Activated CD8-positive, alpha-beta memory T cell treated with anti-CD3 and anti-CD28 coated beads, Interleukin-2, amount 50 U/mL, for 24 hours (primary cell): ENCODE results near the gene CCDC43.
"Not testable (repeated sequence)": the region's sequence is repeated elsewhere in the genome, so short reads cannot be mapped to it uniquely, and the experiment has no call there.

Experiments
- DNase-seq: peaks from one replicate; pipeline ENCODE4 v3.0.0-alpha.2; 2020; ENCODE audit errors: extremely low read depth

The CCDC43 gene

DNA sequence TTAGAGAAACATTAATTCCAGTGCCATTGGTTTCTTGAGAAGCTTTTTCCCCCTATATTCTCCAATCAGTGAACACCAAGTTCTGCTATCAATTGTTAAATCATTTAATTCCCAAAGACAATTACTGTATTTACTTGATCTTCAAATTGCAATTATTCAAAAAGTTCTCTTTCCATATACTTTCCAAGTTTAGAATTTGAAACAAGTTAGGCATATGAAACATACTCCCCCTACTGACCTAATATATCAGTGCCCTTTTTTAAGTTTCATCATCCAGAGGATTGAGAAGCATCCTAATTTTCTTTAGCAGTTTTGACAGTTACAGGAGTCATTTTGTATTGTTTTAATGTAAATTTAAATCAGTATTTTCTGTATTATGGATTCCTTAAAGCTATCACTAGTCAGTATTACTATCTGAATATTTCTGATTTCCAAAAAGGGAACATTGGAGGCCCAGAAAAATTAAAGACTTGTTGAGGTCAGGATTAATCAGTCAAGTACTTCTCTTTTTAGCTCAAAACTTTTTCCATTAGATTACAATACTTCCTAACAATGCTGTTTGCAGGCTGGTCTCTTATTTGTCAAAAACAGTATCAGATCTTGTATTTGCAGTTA is 17.0 kb downstream of the CCDC43 start:
- DNase-seq, result no peak

DNA sequence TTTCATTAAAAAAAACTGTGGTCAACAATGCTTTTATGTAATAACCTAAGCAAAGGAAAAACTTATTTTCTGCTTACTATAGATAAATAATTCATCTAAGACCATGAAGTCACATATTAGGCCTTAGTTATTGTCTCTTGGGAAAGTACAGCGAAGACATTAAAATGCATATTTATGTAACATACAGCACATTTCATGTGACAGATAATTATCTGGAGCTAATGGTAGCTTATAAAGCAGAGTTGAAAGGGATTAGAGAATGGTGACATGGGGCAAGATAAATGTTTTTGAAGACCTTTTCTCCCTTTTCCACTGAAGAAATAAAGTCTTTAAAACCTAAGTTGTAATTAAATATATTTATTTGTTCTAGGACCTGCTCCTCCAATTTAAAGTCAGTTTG is 23.6 kb downstream of the CCDC43 start:
- DNase-seq, result no peak

DNA sequence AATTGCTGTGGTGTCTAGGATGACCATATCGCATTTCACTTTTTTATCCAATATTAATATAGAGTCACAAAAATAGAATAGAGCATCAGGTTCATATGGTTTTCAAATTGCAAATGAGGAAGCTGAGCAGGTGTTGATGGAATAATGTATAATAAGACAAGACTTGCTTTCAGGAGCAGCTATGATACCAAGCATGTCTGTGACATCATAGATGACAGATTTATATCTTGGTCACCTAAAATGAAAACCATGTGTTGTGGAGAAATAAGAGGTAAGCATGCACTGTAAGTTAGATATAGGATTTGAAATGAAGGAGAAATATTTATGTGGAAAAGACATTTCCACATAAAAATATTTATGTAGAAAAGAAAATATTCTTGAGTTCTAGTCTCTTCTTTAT is 24.7 kb downstream of the CCDC43 start:
- no peak for DNase-seq

DNA sequence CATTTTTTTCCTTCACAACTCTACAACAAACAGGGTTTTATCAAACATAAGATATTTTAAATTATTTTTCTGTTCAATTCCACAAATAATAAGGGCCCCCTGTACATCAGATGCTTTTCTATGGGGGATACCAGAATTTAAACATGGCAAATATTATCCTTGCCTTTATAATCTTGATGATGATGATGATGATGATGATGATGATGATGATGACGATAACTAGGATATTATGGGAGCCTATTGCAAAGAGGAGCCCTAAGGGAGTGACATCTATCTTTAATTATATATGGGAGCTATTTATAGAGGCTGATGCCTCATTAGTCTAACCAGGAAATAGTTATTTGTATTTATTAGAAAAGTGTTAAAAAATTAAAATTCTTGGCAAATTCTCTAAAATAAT is 26.5 kb downstream of the CCDC43 start:
- DNase-seq, result no peak

DNA sequence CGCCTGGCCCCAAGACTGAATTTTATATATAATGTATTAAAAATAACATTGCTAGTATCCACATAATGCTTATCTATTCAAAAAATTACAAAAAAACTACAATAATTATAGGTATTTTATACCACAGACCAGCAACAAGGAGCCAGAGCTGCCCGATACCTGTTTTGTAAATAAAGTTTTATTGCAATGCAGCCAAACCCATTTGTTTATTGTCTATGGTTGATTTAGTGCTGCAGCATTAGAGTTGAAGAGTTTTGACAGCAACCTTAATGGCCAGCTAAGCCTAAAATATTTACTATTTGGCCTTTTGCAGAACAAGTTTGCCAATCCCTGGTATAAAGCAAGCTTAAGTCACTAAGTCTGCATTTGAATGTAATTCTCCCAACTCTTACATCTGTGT is 27.7 kb downstream of the CCDC43 start:
- DNase-seq, result no peak

DNA sequence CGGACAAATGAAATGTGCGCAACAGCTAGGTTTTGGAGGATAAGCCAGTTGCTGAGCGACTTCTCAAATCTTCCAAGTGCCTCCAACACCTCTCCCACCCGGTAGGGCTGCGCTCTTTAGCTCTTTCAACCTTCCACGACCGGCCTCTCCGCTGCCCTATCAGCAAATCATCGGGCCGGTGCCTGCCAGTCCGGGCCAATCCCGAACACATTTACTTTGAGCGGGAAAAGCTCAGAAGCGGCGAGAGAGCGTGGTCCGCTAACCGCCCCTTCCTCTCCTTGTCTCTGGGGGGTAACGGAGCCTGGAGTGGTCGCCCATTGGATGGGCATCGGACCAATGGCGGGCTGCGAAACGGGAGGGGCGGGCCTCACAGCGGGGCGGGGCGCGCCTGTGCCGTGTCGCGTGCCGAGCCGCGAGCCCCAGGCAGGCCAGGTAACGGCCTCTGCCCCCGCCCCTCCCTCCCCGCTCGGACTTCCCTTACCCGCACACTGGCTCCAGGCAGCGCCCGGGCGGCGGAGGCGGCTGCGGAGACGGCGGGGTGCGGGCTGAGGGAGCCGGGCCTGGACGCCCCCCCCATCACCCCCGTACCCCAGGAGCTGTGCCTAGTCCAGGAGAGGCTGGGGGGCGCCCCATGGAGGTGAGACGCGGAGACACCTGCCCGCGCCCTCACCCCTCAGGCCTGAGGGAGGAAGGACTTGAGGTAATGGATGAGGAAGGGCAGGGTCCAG is 33.4 kb downstream of the CCDC43 start, which contains the start of gene MEIOC:
Gene MEIOC, plus strand, starts transcription at position 486 of the 728 bp plus-strand sequence. Its CDS starts 146 bp downstream, at position 632.
- peak; percentile 2 for DNase-seq

DNA sequence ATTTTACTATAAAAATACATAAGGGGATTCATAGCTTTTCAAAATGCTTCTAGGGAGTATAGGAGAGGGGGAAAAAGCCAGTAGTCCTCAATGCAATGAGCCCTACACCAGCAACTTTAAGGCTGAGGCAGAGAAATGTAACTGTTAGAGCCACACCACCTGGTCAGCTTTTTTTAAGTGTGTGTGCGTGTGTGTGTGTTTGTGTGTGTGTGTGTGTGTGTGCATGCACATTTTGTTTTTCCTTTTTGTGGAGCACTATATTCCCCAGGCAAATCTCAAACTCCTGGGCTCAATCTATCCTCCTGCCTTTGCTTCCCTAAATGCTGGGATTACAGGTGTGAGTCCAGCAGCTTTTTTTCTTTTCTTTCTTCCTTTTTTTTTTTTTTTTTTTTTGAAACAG is 35.6 kb downstream of the CCDC43 start:
- no peak for DNase-seq

DNA sequence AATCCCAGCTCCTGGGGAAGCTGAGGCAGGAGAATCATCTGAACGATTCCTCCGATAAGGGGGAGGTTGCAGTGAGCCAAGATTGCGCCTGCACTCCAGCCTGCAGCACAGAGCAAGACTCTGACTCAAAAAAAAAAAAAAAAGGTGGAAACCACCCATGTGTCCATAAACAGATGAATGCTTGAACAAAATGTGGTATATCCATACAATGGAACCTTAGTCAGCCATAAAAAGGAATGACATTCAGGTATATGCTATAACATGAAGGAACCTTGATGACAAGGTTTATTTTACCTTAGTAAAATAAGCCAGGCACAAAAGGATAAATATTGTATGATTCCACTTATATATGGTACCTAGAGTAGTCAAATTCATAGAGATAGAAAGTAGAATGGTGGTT is 36.2 kb downstream of the CCDC43 start:
- DNase-seq, result no peak

DNA sequence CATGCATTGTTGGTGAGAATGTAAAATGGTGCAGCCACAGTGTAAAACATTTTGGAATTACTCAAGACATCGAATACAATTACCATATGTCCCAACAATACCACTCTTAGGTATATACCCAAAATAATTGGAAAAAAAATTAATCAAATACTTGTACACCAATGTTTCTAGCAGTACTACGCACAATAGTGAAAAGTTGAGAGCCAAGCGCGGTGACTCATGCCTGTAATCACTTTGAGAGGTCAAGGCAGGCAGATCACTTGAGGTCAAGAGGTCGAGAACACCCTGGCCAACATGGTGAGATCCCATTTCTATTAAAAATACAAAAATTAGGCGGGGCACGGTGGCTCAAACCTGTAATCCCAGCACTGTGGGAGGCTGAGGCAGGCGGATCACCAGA is 36.8 kb downstream of the CCDC43 start:
- DNase-seq, result no peak

DNA sequence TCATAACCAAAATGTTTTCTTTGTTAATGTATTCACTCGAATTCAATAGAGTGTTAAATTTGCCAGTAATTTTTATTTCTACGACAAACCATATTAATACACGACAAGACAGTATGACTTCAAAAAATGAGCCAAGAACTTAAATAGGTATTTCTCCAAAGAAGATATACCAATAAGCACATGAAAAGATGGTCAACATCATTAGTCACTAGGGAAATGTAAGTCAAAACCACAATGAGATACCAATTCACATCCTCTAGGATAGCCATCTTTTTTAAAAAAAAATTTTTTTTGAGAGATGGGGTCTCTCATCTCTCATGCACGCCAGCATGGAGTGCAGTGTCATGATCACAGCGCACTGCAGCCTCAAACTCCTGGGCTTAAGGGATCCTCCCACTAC is 38.3 kb downstream of the CCDC43 start:
- DNase-seq, result no peak

DNA sequence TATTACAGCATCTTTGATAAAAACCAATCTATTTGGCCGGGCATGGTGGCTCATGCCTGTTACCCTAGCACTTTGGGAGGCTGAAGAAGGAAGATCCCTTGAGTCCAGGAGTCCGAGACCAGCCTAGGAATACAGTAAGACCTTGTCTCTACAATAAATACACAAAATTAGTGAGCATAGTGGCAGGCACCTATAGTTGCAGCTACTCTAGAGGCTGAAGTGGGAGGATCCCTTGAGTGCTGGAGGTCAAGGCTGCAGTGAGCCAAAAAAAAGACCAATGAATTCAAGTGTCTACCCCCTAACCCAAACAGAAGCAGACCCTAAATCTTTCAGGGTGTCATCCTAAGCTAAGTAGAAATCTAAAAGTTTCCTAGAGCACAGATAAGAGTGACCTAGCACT is 40.6 kb downstream of the CCDC43 start:
- no peak for DNase-seq

DNA sequence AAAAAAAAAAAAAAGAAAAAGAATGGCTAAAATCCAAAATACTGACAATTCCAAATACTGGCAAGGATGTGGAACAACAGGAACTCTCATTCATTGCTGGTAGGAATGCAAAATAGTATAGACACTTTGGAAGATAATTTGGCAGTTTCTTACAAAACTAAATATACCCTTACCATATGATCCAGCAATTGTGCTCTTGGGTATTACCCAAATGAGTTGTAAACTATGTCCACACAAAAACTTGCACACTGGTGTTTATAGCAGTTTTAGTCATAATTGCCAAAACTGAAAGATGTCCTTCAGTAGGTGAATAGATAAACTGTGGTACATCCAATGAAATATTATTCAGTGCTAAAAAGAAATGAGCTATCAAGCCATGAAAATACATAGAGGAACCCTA is 41.8 kb downstream of the CCDC43 start:
- no peak for DNase-seq

DNA sequence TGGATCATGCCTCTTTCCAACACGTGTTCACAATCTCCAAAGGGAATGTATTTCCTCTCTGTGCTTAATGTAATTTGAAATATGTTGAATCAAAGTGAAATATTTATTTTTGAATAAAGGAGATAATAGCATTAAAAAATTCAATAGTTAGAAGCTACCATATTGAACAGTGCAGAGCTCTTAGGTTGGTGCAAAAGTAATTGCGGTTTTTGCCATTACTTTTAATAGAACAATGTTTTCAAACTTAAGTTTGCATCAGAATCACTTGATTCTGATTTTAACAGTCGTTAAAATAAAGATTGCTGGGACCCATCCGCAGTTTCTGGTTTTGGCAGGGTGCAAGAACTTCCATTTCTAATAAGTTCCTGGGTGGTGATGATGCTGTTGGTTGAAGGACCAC is 43.3 kb downstream of the CCDC43 start:
- no peak for DNase-seq

DNA sequence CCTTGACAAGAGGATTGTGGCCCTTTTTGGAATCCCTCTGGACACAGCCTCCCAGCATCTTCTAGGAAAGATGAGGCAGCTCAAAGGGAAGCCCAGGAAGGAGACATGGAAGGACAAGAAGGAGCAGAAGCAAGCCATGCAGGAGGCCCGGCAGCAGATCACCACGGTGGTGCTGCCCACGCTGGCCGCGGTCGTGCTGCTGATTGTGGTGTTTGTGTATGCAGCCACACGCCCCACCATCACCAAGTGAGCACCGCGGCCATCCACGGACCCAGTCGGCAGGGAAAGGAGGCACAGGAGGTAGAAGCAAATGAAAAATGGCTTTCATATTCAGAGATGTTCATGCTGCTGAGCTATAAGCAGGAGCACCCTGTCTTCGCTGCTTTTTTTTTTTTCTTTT is 44.2 kb downstream of the CCDC43 start:
- DNase-seq, result no peak

DNA sequence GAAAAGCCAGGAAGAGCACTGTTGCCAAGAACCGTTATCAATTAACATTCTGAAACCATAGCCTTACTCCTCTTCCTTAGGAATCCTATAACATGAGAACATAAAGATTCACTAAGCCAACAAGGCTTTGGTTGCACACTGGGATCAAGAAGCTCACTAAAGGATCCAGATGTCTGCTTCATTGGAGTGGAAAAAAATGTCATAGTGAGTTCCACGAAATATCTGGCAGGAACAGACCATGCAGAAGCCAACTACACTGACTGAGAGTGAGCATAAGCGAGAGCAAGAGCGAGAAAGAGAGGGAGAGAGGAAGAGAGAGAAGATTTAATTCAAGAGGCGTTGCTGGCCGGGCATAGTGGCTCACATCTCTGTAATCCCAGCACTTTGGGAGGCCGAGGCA is 46.7 kb downstream of the CCDC43 start:
- DNase-seq, result no peak

DNA sequence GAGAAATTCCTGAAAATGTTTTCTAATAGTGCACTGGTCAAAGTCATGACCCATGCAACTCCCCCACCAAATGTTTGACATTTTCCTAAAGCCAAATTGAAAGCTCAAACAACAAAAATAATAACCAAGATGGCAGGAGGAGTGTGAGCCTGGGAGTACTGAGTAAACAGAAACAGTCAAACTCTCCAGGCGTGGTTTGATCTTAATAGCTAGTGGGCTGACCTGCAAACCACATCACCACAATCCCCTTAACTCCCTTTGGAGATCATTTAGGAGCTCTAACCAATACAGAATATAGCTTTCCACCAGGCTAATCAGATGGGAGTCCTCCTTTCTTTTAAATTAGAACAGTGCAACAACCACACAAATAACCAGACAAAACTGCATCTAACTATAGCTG is 52.5 kb downstream of the CCDC43 start:
- no peak for DNase-seq

DNA sequence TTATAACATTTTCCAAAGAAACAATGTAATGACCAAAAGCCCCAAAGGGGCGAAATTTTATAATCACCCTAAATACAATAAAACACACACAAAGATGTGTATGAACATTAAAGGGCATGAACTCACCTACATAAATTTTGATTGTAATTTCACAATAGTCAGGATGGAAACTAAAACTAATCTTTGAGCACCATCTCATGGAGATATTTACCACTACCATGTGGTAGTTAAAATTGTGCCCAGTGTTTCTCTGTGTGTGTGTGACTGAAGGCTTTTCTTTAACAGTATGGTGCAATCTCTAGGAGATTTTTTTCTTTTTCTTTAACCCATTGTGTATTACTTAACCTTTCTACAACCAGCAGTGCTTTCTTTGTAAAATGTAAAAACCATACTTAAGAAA is 53.0 kb downstream of the CCDC43 start:
- no peak for DNase-seq

DNA sequence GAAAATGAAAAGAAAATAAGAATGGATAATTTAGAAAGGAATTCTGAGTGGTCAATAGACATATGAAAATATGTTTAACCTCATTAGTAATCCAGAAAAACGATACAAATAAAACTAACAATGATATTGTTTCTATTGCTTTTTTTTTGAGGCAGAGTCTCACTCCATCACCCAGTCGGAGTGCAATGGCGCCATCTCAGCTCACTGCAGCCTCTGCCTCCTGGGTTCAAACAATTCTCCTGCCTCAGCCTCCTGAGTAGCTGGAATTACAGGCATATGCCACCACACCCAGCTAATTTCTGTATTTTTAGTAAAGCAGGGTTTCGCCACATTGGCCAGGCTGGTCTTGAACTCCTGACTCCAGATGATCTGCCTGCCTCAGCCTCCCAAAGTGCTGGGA is 55.2 kb downstream of the CCDC43 start:
- DNase-seq, result not testable (repeated sequence)

DNA sequence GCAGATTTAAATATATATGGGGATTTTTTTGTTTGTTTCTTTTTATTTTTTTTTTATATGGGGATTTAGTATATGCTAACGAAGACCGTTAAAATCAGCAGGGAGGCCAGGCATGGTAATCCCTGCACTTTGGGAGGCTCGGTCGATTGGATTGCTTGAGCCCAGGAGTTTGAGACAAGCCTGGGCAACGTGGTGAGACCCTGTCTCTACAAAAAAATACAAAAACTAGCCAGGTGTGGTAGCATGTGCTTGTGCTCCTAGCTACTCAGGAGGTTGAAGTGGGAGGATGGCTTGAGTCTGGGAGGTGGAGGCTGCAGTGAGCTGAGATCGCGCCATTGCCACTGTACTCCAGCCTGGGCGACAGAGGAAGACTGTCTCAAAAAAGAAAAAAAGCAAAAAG is 55.6 kb downstream of the CCDC43 start:
- no peak for DNase-seq

DNA sequence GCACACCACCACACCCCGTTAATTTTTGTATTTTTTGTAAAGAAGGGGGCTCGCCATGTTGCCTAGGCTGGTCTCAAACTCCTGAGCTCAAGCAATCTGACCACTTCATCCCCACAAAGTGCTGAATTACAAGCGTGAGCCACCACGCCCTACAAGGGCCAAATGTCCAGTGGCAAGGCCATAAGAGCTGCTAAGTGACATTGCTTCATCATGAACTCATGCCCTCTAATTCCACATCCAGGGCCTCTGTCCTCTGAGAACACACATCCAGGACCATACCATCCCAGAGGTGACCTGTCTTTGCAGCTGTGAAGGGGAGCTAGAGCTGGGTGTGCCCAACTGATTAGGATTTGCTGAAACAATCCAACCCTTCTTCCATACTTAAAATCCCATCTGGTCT is 58.9 kb downstream of the CCDC43 start:
- DNase-seq, result no peak

DNA sequence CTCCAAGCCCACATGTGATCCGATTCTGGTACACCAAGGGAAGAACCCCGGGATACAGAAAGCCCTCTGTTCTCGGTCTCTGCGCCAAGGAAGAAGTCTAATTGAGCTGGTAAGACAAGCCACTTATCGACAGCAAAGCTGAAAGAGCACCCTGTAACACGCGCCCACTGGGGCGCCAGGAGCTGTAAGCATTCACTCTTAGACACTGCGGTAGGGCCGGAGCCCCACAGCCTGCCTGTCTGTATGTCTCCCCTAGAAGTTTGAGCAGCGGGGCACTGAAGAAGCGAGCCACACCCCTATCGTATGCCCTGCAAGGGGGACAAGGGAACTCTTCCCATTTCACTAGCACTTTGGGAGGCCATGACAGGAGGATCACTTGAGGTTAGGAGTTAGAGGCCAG is 60.3 kb downstream of the CCDC43 start:
- DNase-seq, result no peak

DNA sequence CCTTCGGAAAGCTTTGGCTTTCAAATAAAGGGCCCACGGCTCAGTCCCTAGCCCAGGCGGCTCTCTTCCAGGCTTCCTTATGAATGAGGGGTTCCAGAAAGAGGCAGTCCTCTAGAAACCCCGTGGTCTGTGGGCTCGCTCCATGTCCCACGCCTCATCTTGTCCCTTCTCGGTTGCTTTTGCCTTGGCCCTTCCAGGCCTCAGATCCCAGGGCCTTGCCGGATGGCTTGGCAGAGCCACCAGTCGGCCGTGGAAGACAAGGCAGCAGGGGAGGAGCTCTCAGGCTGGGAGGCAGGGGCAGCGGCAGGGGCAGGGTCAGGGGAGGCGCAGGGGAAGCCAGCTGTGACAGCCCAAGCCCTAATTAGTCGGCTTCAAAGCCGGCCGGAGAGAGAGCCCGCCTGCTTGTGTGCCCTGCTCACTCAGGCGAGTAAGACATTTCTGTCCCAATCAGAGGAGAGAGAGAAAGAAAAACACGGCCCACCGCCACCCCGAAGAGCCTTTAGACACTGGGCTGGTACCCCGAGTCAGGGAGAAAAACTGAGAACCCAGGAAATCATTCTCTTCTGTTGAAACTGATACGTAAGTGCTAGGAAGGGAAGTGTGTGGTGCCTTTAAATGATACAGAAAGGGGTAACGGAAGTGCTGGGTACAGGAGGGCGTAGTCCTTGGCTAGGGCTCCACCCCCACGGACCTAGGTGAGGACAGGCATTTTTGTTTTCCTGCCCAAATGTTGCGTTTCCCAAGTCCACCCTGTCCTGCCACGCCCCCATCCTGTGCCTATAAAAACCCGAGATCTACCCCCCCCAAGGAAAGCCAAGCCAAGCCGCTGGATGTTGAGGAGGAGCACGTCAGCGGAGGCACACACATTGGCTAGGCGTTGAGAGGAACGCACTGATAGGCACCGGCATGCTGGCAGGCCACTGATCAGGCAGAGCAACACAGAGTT is 61.1 kb downstream of the CCDC43 start:
- no peak for DNase-seq
